Measurements from ENCODE around the gene BTBD7.

DNA sequence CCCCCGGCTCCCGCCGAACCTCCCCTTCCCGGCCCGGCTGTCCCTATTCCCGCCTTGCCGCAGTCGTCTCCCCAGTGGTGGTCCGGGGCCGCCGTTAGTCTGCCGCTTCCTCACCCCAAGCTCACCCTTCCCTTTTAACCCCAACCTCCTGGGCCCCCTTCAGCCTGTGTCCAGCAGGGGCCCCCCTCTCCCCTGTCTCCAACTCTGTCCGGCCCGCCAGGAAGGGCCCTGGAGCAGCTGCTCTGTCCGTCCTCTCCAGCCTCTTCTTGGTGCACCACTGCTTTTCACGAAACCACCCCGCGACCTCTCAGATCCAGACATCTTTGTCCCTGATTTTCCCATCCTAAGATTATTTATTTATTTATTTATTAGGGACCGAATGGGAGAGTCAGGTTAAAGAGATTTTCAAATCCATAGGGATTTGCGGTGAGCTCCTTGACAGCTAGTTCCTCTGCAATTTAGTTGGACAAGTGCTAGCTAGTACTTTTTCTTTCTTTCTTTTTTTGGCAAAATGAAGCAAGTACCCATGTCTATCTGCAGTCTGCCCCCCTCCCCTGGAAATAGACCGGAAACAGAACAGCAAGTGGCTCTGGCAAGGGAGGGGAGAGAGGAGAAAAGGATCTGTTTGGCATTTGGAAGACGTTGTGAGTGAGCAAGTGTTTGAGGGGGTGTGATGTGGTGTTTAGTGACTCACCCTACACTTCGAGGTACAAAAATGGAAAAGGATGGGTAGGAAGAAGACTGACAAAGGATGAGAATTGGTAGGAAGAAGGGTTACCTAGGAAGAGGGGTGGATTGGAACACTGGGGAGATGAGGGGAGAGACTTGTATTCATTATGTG, 125.1 kb downstream of the BTBD7 start:
- no peak for TF ChIP-seq POLR2AphosphoS5 (IDR thresholded peaks at IDR 0.05)
- TF ChIP-seq, protein P1, sequence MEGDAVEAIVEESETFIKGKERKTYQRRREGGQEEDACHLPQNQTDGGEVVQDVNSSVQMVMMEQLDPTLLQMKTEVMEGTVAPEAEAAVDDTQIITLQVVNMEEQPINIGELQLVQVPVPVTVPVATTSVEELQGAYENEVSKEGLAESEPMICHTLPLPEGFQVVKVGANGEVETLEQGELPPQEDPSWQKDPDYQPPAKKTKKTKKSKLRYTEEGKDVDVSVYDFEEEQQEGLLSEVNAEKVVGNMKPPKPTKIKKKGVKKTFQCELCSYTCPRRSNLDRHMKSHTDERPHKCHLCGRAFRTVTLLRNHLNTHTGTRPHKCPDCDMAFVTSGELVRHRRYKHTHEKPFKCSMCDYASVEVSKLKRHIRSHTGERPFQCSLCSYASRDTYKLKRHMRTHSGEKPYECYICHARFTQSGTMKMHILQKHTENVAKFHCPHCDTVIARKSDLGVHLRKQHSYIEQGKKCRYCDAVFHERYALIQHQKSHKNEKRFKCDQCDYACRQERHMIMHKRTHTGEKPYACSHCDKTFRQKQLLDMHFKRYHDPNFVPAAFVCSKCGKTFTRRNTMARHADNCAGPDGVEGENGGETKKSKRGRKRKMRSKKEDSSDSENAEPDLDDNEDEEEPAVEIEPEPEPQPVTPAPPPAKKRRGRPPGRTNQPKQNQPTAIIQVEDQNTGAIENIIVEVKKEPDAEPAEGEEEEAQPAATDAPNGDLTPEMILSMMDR (IDR thresholded peaks at IDR 0.05) = peak in 1 of 5 experiments; percentile 23
